Measurements from ENCODE around the gene DUSP9.
"Not testable (repeated sequence)": the region's sequence is repeated elsewhere in the genome, so short reads cannot be mapped to it uniquely, and the experiment has no call there.

GRCh38 chrX:153696986-153697722, 50.2 kb downstream of the DUSP9 start:
- TF ChIP-seq ZSCAN18, CTCF, ZNF704, ZNF513, ZBTB20, PATZ1 (tag by site-specific recombination; IDR thresholded peaks at IDR 0.05): not testable (repeated sequence)

Data from HEK293 (cell line).